ENCODE results near the gene EFCAB13. TPM values are rescaled to one million over a fixed set of nuclear protein-coding genes. Genes with fewer than 3 reads are reported as not detected.

Gene EFCAB13
- total and polyA plus RNA-seq, 12 donors = 1.1 to 7.5 (median 3.4) TPM

DNA sequence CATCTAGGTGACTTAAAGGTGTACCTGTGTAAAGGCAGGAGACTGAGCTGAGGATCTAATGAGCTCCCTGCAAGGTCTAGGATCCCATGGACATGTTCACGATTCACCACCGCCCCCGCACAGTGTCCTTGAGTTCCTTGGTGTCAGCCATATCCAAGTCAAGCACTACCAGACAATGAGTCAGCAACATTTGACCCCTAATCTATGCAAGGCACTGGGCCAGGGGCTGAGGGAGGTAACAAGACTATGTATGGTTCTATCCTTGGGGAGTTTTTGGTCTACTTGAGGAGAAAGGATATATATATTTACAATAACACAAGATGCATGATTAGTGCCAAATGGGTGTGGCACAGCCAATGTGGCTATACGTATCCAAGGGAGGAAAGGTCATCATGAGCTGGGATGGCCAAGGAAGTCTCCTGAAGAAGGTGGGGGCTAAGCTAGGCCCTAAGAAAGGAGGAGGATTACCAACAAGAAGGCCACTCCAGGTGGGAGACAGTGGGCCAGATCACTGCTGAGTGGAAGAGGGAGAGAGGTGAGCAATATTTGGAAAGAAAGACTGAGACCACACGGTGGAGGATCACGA lies 35.1 kb upstream of the EFCAB13 start:
- no peaks in the 10 kb centered on the region for H3K4me1 ChIP-seq (replicated peaks in 1 of 2)
- H3K27me3 ChIP-seq = no peaks in the 10 kb centered on the region
- no peaks in the 10 kb centered on the region for H3K36me3 ChIP-seq (replicated peaks in 1 of 2)
- TF ChIP-seq POLR2A (IDR thresholded peaks at IDR 0.05) = no peak
- TF ChIP-seq, protein P1, sequence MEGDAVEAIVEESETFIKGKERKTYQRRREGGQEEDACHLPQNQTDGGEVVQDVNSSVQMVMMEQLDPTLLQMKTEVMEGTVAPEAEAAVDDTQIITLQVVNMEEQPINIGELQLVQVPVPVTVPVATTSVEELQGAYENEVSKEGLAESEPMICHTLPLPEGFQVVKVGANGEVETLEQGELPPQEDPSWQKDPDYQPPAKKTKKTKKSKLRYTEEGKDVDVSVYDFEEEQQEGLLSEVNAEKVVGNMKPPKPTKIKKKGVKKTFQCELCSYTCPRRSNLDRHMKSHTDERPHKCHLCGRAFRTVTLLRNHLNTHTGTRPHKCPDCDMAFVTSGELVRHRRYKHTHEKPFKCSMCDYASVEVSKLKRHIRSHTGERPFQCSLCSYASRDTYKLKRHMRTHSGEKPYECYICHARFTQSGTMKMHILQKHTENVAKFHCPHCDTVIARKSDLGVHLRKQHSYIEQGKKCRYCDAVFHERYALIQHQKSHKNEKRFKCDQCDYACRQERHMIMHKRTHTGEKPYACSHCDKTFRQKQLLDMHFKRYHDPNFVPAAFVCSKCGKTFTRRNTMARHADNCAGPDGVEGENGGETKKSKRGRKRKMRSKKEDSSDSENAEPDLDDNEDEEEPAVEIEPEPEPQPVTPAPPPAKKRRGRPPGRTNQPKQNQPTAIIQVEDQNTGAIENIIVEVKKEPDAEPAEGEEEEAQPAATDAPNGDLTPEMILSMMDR (IDR thresholded peaks at IDR 0.05) = no peak
- H3K27ac ChIP-seq = no peak overlapping the region
- no peaks in the 10 kb centered on the region for H3K9me3 ChIP-seq (replicated peaks in 1 of 3)
- H3K4me3 ChIP-seq = no peak overlapping the region
- peak in 5 of 7 donors; percentile 37 to 67 (median 54) for DNase-seq
- 64 to 85% (median 70%) methylated on average over 6 of the region's 6 CpGs for WGBS, 4 donors
- intact Hi-C loops (cut with DNase I) = no loop called here

DNA sequence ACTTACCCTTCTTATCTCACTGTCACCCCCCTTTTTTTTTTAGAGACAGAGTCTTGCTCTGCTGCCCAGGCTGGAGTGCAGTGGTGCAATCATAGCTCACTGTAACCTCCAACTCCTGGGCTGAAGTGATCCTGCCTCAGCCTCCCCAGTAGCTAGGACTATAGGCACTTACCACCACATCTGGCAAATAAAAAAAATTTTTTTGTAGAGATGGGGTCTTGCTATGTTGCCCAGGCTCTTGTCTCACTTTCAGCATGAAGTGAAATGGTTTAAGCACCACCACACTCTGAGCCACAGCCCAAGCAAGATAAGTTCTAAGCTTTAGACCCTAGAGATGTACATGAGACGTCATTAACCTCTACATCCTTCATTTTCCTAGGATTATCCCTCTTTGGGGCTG lies 34.5 kb upstream of the EFCAB13 start:
- H3K4me1 ChIP-seq (replicated peaks in 1 of 2) = peaks cover 0 to 3% of the 10 kb centered on the region in 2 donors
- TF ChIP-seq, protein P1 (IDR thresholded peaks at IDR 0.05) = no peak
- TF ChIP-seq POLR2A (IDR thresholded peaks at IDR 0.05) = no peak
- H3K27ac ChIP-seq = no peak overlapping the region
- no peak overlapping the region for H3K4me3 ChIP-seq
- 83 to 88% (median 87%) methylated on average over 1 of the region's 1 CpG for WGBS, 4 donors
- H3K27me3 ChIP-seq = no peaks in the 10 kb centered on the region
- no peak for DNase-seq
- intact Hi-C loops (cut with DNase I) = no loop called here
- no peaks in the 10 kb centered on the region for H3K36me3 ChIP-seq (replicated peaks in 1 of 2)
- no peaks in the 10 kb centered on the region for H3K9me3 ChIP-seq (replicated peaks in 1 of 3)

DNA sequence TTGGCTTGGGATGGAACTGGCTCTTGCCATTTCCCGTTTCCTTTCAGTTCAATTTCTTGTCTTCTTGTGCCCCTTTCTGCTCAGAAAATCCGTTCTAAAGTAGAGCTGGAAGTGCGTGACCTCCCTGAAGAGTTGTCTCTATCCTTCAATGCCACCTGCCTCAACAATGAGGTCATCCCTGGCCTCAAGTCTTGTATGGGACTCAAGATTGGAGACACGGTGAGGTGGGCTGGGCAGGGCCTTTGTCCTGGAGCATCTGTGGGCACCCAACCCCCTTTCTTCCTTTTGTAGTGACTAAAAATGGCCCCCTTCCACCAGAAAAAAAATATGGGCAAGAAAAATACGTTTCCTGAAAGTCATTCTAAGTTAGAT lies 32.9 kb upstream of the EFCAB13 start:
- Histone ChIP-seq H3K36me3 (replicated peaks in 1 of 2) (no peaks in the 10 kb centered on the region), H3K27me3 (no peaks in the 10 kb centered on the region), H3K4me3 (no peak overlapping the region), H3K27ac (no peak overlapping the region), H3K4me1 (replicated peaks in 1 of 2) (peaks cover 0 to 9% of the 10 kb centered on the region in 2 donors), H3K9me3 (replicated peaks in 1 of 3) (no peaks in the 10 kb centered on the region)
- intact Hi-C loops (cut with DNase I) = no loop called here
- 78 to 85% (median 84%) methylated on average over 5 of the region's 5 CpGs for WGBS, 4 donors
- TF ChIP-seq, protein P1 (IDR thresholded peaks at IDR 0.05) = no peak
- no peak for TF ChIP-seq POLR2A (IDR thresholded peaks at IDR 0.05)
- DNase-seq = no peak

DNA sequence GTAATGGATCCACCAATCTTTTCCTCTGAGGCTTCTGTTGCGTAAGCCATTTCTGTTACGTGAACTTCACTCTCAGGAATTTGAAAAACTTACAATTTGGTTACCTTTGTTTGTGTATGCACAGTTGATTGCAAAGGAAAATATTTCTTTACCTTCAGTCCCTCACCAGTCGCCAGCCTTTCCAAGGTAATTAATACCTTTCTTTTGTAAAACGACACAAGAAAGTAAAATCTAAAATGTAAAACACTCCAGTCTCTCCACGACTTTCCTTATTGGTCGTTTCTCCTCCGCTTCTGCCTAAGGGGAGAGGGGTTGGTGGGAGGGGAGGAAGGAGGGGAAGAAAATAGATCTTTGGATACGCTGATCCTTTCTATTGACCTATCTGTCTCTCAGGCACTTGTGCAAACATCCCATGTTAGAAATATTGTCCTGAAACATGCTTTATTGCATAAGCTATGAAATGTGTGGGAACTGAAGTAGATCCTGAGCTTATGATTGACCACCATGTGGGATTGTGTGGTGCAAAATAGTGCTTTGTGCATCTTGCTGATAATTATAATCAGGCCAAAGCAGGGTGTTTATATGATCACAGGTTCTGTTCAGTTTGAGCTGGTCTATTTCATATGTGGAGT lies 32.4 kb upstream of the EFCAB13 start:
- WGBS, 4 donors = 77 to 84% (median 78%) methylated on average over 8 of the region's 8 CpGs
- DNase-seq = no peak
- Histone ChIP-seq H3K9me3 (replicated peaks in 1 of 3) (no peaks in the 10 kb centered on the region), H3K36me3 (replicated peaks in 1 of 2) (no peaks in the 10 kb centered on the region), H3K4me3 (no peak overlapping the region), H3K27ac (no peak overlapping the region), H3K27me3 (no peaks in the 10 kb centered on the region), H3K4me1 (replicated peaks in 1 of 2) (peaks cover 0 to 9% of the 10 kb centered on the region in 2 donors)
- intact Hi-C loops (cut with DNase I) = no loop called here
- no peak for TF ChIP-seq POLR2A (IDR thresholded peaks at IDR 0.05)
- TF ChIP-seq, protein P1 (IDR thresholded peaks at IDR 0.05) = no peak

Data from adrenal gland (tissue), 12 donors.